GM19397 (cell line): Measurements from ENCODE around the gene HOXB8.

Source experiments
- ATAC-seq: cut with Tn5 transposase; IDR thresholded peaks from one replicate; pipeline ENCODE4 v1.9.1; 2021; ENCODE audit warnings: mild to moderate bottlenecking, moderate library complexity; ENCODE audit not compliant: unreplicated experiment

HOXB8 gene

DNA sequence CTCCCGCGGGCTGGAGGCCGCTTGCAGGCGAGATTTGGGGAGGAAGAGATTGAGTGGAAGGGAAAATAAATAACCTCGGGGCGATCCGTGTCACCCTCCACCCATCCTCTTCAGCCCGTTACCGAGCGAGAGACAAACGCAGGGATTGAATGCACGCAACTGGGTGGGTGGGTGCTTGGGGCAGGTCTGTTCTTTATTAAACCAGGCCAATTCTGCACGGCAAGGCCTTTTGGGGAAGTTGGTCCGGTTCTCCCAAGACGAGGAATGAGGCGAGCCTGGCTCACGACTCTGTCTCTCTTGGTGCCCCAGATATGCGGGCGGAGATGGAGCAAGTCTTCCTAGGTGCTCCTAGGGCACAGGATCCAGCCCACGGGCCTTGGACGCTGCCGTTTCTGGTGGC is 3.9 kb downstream of the HOXB8 start:
- no peak for ATAC-seq

DNA sequence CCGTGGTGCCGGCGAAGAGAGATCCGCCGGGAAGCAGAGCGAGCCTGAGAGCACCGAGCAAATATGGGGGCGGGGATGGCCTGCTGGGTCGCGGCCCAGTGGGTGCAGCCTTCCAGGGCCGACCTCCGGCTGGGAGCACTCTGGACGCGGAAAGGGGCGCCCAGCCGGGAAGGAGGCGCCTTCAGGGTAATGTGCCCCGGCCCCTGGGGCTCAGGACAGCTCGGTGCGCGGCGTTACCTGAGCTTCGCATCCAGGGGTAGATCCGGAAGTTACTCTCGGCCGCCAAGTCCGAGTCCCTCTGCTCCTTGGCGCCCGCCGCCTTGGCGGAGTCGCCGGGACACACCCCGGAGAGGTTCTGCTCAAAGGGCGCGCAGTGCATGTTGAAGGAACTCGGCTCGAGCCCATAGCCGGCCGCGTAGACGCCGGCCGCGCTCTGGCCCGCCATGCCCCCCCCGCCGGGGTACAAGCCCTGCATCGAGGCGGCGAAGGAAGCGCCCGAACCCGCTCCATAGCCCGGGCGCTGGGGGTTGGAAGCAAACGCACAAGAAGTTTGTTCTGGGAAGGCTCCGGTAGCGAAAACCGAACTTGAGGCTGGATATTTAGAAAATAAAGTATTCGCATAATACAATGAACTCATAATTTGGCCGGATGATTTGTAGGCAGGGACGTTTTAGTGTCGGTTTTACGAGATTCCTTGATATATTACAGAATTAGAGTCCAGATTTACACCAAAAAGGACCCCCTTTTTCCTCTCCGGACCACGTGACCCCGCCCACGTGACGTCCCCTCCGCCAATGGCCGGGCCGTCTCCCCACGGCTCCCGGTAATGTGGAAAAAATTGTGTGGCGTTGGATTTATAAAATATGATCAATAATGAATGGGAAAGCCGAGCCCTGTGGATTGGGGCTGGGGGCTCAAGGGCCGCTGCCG is 4.5 kb downstream of the HOXB8 start, which contains the start of gene HOXB7:
HOXB7 (minus strand) TSS at position 736 of the 930 bp plus-strand sequence; CDS start at position 637, 99 bp downstream.
- no peak for ATAC-seq

DNA sequence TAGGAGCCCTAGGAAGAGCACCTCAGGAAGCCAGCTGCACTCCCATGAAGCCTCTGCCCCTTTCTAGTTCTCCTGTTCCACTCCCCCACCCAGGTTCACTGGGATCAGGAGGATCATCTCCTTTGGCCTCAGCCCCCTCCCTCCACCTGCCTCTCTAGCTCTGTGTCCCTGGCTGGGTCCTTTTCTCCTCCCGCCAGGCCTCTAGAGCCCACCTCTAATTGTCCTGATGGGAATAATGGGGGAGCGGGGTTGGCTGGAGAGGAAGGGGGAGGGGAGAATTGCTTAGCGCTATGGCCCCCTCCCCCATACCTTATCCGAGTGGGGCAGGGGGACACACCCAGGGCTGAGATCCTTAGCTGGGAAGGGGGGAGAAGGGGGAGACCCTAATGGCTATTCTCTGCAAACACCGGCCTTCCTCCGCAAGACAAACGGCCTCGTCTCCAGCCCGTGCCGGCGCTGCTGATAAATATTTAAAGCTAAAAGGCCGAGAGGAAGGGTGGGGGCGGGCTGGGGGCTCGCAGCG is 5.3 kb downstream of the HOXB8 start:
- no peak for ATAC-seq

DNA sequence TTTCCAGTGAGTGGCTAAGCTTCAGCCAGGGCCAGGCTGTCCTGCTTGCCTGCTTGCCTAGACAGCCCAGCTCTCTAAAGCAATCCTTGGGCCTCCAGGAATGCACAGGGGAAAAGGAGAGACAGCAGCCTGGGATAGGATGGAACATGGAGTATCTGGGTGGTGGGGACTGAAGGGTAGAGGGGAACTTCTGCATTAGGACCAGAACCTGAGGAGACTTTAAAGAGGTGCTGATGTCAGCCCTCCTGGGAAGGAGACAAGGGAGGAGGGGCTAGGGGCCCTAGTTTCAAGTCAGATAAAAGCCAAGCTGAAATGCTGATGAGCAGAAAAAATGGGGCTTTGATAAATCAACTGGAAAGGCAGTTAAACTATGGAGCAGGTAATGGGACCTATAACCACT is 6.1 kb downstream of the HOXB8 start:
- ATAC-seq: no peak

DNA sequence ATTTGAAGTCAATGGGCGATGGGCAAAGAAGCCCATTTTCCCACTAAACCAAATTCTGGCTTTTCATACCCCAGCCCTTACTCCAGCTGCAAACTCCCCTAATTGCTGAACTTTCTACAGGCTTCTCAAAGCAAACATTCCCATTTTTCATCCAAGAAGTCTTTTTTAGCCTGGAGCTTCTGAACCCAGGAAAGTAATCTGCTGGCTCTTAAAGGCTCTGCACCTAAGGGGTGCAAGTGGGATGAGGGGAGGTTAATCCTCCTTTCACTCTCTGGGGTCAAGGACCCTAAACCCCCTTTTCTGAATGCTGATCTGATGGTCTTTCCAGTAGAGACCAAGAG is 6.6 kb downstream of the HOXB8 start:
- no peak for ATAC-seq

DNA sequence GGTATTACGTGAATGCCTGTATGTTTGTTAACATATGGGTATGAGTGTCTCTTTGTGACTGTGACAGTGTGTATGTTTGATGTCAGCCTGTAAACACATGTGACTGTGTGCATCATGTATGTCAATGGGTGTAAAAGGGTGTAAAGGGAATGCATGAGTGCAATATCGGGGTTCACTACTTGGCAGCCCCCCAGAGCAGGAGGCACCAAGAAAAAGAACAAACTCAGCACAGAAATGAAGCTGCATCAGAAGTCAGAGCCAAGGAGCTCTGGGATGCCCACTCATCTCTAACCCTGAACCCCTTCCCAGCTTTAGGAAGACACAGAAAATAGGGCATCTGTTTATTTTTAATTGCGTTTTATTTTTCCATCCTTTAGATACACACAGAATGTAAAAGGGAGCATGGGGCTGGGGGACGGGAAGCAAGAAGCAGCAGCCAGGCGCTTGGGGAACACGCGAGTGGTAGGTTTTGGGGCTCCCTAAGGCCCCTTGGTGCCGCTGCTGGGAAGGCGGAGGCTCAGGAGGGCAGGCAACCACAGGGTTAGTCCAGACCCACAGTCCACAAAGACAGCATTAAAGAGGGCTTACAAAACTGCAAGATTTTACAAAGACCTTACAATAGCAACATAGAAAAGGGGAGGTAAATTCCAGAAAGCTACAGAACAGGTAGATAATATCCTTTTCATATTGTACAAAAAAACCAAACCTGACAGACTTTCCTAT is 8.0 kb downstream of the HOXB8 start:
- ATAC-seq: no peak

DNA sequence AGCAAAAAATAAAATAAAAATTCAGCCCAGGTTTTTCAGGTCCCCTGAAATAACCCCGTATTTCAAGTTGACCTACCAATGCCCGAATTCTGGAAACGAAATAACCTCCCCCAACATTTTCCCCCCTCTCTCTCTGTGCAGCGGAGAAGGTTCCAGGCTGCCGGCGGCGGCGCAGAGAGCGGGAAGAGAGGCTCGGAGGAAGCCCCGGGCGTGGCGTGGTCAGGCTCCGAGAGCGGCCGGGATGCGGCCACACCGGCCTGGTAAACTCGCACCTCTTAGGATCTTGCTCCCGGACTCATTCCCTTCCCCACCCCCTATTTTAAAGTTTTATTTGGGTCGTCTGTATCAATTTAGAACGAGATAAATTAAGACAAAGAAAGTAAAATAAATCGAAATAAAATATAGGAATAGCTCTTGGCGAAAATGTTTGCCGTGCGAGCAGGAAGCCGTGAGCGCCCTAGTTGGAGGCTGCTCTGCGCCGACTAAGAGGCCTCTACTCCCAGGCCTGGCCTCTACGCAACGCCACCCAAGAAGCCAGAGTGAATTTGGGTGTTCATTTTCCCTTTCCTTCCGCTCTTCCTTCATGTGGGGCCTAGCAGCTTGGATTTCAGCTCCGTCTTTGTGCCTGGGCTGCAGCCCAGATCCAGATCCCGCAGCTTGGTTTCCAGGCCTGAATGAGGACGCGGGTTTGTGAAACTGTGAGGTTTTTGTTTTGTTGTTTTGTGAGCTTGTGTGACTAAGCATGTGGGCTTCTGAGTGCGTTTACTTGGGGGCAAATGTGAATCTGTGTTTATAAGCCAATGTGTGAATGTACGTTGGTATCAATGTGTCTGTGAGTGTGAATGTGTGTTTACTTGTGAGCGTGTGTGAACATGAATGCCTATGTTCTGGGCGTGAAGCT is 8.9 kb downstream of the HOXB8 start:
- no peak for ATAC-seq

DNA sequence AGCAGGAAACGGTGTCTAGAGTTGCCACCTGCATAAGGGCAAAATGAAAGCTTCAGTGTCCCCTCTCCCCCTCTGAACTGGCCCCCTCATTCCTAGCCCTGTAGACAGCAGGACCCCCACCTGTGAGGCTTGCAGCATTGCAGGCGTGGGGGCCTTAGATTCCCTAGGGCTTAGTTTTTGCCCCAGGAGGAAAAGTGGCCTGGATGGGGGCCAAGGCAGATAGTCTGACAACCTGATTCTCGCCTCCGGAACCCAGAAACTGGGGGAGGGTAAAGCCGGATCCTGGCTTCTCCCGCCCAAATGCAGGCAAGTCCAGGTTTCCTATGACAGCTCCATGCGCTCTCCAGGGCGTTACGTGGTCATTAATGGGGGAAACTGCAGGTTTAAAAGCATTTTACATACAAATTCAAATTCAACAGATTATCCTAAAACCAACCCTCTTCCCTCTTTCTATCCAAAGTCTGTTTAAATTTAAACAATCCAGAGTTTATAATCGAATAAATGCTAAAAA is 9.6 kb downstream of the HOXB8 start:
- no peak for ATAC-seq

DNA sequence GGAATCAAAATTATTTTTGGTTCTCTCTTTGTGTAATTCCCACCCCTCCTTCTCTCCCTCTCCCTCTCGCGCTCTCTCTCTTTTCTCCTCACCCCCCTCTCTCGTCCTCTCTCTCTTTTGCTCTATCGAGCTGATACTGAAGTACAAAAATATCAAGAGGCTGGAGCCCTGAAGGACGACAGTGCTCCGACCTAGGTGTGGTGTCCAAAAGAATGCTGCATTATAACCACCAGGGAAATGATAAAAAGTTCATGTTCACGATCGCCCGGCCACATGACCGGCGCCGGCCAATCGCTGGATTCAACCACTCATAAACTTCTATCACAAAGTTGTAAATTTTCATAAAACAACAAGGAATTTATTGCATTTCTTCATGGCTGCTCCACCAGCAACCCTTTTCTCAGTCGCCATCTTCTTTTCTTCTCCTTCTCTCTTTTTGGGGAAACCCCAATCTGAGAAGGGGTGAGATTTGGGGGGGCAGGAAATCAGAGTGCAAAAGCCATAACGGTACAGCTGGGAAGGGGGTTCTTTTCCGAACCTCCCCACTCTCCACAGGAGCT is 10.2 kb downstream of the HOXB8 start, which contains the start of gene HOXB6:
HOXB6 (minus strand) TSS at position 217 of the 560 bp plus-strand sequence. CDS start 6,836 bp downstream, outside the sequence.
- no peak for ATAC-seq

DNA sequence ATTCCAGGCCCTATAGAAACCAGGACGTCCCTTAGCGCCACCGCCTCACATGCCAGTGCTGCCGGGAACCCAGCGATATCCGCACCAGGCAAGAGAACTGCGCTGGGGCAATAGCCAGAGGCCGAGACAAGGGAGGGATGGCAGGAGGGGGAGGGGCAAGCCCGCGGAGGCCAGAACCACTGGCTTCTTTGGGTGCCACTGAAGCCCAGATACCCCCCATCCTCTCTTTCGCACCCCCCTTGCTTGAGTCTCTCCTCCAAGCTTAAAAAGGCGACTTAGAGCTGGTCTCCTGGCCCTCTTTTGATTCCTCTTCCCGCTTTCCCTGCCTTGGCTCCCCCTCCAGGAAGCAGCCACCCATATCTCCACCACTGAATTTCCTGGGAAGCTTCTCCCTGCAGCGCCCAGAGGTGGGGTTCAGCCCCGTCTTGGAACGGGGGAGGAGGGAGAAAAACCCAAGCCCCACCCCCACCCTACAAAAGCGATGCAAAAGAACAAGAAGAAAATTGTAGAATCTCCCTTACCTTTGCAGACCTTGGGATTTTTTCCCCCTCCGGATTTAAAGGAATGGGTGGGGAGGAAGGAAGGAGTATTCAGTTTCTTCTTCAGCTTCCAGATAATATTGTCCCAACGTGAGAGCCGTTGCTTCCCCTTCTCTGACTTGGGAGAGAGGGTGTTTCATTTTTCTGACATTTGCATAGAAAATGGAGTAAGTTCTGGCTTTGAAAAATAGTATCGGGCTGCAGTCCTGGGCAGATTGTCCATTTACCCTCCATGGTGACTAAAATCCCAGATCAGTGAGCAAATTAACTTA is 10.9 kb downstream of the HOXB8 start:
- no peak for ATAC-seq

DNA sequence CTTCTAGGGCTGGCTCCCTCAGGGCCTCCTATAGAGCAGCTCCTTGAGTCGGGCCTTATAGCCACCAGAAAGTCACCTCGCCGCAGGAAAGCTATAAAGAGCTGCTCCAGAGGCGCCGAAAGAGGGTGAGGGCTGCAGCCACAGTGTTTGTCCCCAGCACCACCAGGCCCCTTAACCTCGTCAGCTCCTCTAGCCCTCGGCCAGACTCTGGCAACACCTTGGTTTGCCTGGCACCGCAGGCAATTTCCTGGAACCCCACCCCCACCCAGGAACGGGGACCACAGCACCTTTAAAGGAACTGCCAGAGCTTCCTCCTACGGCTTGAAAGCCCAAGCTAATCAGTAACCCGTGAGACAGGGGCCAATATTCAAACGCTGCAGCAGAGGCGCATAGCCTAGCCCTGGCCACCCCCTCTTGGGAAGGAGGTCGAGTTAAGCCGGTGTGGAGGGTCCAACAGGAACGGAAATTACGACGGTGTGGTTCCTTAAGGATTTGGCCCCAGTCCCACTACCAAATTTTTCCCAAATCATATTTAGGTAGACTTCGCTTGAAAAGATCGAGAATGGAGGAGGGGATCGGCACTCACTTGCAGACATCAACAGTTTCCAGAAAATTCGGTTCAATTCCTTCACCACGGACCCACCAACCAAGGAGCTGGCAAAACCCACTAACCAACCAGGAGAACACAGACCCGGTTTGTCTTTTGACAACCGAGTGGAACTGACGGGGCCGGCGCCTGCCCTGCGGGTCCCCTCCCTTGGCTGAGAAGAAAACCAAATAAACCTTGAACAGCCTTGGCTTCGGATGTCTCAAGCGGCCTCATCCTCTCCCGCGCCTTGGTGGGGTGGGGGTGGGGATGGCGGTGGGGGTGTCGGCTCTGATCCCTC is 13.3 kb downstream of the HOXB8 start:
- no peak for ATAC-seq

DNA sequence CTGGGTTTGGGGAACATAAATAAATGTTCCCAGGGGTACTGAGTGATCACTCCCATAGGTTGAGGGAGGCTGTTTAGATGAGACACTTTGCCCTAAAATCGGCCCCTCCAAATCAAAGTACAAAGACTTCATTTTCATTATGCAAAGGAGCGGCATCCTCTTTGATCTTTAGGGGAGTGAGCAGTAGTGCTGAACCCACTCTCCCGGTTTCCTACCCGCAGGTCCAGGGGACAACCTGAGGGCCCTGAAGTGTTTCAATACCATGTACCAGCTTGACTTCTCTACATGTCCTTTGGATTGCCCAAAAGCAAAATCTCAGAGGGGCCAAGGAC is 13.9 kb downstream of the HOXB8 start:
- ATAC-seq: no peak

DNA sequence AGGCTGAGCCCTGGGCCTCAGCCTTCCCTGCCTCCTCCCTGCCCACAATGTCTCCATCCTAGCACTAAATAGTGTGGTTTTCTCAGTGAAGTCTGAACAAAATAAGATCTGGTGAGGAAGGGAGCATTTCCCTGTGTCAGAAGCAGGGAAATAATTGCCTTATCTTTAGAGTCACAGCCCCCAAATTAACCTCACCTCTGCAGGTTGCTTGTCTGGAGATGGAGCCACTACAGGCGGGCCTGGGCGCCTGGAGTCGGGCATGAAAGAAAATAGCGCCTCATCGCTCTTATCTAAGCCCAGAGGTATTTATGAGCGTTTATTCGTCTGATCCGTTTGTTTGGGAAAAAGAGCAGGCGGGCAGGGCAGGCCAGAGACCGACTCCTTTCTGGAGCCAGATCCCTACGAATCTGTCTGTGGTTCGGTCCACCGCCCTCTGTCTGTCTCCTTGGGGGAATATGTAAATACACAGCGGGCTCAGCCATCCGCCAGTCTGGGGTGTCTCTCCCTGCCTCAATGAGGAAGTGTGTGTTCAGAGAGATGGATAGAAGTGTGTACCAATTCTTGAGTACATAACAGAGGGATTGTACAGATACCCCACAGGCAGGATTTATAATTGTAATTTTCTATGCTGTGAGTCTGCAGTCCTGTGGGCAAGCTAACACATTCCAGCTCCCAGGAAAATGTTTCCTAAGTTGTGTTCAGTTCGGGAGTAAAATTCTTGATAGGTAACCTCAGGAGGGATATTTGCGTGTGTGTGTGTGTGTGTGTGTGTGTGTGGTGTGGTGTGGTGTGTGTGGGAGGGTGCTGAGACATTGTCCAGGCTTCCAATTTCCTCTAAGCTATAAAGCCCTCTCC is 14.6 kb downstream of the HOXB8 start:
- no peak for ATAC-seq

DNA sequence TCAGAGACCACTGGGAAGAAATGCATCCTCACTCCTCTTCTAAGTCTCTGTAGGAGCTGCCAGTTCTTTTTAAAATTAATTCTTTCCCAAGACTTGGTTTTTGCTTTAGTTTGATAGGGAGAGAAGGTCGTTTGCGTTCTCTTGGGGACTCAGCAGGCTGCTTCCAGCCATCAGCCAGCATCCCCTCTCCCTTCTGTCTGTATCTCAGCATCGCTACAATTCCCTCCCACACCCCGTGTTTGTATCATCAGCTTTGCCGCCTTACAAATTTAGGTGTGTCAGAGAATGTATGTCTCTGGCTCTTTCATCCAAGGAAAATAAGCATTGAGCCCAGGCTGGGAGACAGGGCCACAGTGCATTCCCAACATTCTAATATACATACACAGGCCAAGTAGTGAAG is 15.7 kb downstream of the HOXB8 start:
- ATAC-seq: no peak

DNA sequence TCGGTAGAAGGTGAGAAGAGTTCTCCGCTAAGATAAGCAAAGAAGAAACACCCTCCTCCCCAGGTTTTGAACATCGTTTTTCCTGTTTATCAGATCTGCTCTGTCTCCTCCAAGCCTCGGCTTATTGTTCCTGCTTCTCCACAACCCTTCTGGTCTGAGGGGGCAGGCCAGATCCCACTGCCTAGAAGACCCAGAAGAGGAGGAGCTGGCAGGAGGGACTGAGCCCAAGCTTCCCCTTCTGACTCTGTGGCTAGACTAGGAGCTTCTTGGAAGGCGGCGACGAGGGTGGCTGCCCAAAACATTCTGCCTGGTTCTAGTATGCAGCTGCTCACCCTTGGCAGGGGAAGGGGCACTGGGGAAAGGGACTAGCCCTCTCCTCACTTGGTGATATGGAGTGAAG is 16.4 kb downstream of the HOXB8 start:
- no peak for ATAC-seq

DNA sequence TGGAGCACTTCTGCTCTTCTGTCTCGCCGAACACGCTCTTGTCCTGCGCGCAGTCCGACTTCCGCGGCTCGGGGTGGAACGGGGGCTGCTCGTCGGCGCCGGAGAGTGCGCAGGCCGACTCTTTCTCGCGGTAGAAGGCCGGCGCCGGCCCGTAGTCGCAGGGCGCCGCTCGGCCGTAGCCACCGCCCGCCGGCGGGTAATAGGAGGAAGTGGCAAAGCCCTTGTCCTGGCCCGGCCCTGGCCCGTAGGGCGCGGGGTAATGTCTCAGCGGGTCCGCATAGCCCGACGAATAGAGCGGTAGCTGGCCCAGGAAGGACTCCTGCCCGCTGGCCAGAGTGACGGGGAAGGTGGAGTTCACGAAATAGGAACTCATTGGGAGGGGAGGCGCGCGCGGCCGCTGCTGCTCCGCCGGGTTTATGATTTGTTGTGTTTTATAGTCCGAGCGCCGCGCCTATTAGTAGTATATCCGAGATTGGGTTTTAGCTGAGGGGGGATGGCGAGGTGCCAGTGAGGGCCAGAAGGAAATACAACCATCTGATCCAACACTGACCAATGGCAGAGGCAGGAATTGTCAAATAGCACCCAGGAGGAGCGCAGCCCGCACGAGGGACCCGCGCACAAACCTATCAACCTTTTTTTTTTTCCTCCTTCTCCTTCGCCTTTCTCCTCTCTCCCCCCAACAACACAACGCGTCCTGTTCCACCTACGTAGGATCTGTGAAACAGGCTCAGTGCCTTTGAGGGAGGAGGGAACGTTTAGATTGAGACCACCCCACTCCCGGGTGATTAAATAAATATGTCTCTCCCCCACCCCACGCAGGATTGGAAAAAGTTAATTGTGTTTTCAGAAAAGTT is 17.1 kb downstream of the HOXB8 start:
- peak; percentile 35 for ATAC-seq

DNA sequence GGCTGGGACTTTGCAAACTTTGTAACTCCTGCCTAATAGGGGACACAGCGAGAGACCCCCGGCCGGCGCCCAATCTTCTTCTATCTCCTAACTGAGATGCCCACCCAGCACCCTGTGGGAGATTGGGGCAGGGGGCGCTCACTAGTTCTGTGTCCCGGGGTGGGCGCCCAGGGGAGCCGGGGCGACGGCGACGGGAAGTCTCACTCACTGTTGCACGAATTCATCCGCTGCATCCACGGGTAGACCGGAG is 17.6 kb downstream of the HOXB8 start:
- ATAC-seq: no peak
